ENCODE data around the gene ACKR2. TPM values are rescaled to one million over a fixed set of nuclear protein-coding genes. Genes with fewer than 3 reads are reported as not detected.

ACKR2 gene
- total and polyA plus RNA-seq, 2 of the 13 experiments (the other 11 are each of a cell fraction or from before 2014, with no cell fraction given), result 1.1 to 1.9 TPM

GRCh38 chr3:42847731-42848130, 38.5 kb downstream of the ACKR2 start (continued):
- TF ChIP-seq ELF4 (CRISPR knock-in tag; IDR thresholded peaks at IDR 0.05; ENCODE audit: borderline replicate concordance) (no peak), SIX4 (CRISPR knock-in tag; IDR thresholded peaks at IDR 0.05) (0 out of 2 replicates have a peak, but pooled peaks have one; percentile 12), TBL1XR1 (IDR thresholded peaks at IDR 0.05; ENCODE audit: borderline replicate concordance, low read length, partially characterized antibody) (no peak), YEATS4 (CRISPR knock-in tag; IDR thresholded peaks at IDR 0.05; ENCODE audit: borderline replicate concordance) (no peak), EP300 (IDR thresholded peaks at IDR 0.05; ENCODE audit: low read depth in 2 of 2, low read length in 2 of 2) (no peak), EP300 (CRISPR knock-in tag; IDR thresholded peaks at IDR 0.05; ENCODE audit: borderline replicate concordance) (0 out of 2 replicates have a peak, but pooled peaks have one; percentile 35), NFYB (CRISPR knock-in tag; IDR thresholded peaks at IDR 0.05) (no peak), ZFP62 (CRISPR knock-in tag; IDR thresholded peaks at IDR 0.05) (no peak), ZNF101 (CRISPR knock-in tag; IDR thresholded peaks at IDR 0.05; ENCODE audit: borderline replicate concordance, low read depth) (no peak), CCDC6 (CRISPR knock-in tag; IDR thresholded peaks at IDR 0.05) (0 out of 2 replicates have a peak, but pooled peaks have one; percentile 8), ATAD3A (CRISPR knock-in tag; IDR thresholded peaks at IDR 0.05) (no peak)
- TF ChIP-seq, protein P1, sequence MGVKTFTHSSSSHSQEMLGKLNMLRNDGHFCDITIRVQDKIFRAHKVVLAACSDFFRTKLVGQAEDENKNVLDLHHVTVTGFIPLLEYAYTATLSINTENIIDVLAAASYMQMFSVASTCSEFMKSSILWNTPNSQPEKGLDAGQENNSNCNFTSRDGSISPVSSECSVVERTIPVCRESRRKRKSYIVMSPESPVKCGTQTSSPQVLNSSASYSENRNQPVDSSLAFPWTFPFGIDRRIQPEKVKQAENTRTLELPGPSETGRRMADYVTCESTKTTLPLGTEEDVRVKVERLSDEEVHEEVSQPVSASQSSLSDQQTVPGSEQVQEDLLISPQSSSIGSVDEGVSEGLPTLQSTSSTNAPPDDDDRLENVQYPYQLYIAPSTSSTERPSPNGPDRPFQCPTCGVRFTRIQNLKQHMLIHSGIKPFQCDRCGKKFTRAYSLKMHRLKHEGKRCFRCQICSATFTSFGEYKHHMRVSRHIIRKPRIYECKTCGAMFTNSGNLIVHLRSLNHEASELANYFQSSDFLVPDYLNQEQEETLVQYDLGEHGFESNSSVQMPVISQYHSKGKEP (CRISPR knock-in tag; IDR thresholded peaks at IDR 0.05), result no peak
- TF ChIP-seq, protein P2, sequence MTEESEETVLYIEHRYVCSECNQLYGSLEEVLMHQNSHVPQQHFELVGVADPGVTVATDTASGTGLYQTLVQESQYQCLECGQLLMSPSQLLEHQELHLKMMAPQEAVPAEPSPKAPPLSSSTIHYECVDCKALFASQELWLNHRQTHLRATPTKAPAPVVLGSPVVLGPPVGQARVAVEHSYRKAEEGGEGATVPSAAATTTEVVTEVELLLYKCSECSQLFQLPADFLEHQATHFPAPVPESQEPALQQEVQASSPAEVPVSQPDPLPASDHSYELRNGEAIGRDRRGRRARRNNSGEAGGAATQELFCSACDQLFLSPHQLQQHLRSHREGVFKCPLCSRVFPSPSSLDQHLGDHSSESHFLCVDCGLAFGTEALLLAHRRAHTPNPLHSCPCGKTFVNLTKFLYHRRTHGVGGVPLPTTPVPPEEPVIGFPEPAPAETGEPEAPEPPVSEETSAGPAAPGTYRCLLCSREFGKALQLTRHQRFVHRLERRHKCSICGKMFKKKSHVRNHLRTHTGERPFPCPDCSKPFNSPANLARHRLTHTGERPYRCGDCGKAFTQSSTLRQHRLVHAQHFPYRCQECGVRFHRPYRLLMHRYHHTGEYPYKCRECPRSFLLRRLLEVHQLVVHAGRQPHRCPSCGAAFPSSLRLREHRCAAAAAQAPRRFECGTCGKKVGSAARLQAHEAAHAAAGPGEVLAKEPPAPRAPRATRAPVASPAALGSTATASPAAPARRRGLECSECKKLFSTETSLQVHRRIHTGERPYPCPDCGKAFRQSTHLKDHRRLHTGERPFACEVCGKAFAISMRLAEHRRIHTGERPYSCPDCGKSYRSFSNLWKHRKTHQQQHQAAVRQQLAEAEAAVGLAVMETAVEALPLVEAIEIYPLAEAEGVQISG (CRISPR knock-in tag; IDR thresholded peaks at IDR 0.05), result no peak
- TF ChIP-seq, protein P3, sequence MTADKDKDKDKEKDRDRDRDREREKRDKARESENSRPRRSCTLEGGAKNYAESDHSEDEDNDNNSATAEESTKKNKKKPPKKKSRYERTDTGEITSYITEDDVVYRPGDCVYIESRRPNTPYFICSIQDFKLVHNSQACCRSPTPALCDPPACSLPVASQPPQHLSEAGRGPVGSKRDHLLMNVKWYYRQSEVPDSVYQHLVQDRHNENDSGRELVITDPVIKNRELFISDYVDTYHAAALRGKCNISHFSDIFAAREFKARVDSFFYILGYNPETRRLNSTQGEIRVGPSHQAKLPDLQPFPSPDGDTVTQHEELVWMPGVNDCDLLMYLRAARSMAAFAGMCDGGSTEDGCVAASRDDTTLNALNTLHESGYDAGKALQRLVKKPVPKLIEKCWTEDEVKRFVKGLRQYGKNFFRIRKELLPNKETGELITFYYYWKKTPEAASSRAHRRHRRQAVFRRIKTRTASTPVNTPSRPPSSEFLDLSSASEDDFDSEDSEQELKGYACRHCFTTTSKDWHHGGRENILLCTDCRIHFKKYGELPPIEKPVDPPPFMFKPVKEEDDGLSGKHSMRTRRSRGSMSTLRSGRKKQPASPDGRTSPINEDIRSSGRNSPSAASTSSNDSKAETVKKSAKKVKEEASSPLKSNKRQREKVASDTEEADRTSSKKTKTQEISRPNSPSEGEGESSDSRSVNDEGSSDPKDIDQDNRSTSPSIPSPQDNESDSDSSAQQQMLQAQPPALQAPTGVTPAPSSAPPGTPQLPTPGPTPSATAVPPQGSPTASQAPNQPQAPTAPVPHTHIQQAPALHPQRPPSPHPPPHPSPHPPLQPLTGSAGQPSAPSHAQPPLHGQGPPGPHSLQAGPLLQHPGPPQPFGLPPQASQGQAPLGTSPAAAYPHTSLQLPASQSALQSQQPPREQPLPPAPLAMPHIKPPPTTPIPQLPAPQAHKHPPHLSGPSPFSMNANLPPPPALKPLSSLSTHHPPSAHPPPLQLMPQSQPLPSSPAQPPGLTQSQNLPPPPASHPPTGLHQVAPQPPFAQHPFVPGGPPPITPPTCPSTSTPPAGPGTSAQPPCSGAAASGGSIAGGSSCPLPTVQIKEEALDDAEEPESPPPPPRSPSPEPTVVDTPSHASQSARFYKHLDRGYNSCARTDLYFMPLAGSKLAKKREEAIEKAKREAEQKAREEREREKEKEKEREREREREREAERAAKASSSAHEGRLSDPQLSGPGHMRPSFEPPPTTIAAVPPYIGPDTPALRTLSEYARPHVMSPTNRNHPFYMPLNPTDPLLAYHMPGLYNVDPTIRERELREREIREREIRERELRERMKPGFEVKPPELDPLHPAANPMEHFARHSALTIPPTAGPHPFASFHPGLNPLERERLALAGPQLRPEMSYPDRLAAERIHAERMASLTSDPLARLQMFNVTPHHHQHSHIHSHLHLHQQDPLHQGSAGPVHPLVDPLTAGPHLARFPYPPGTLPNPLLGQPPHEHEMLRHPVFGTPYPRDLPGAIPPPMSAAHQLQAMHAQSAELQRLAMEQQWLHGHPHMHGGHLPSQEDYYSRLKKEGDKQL (CRISPR knock-in tag; IDR thresholded peaks at IDR 0.05; ENCODE audit: low read depth), result no peak
